ENCODE results near the gene CCDC63. TPM values are rescaled to one million over a fixed set of nuclear protein-coding genes. Genes with fewer than 3 reads are reported as not detected.

Gene CCDC63
- total RNA-seq, 1 experiment from 2014 or later, result 0.98 TPM

DNA sequence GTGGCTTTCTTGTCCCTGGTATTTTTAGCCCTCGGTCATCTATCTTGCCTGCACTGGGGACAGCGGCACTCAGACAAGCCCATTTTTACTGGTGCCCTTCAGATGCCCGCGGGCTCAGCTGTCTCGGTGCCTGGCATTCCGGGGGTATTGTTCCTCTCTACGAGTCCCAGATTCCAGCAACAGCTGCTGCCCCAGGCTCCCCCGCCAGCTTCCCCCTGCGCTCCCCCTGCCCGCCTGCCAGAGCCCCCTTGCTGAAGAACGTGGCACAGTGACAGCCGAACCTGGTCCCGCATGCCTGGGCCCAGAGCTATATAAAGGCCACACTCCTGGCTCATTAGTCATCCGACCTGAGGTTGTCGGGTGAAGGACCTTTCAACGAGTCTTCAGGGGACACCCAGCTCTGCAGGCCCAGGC lies 84.5 kb downstream of the CCDC63 start:
- Mint-ChIP-seq H3K9me3 (peaks cover 5% of the 10 kb centered on the region; the same call in 1 of the 2 replicates), H3K4me1 (peaks cover 37% of the 10 kb centered on the region), H3K27me3 (ENCODE audit: low read depth) (peaks cover 12% of the 10 kb centered on the region), H3K36me3 (no peaks in the 10 kb centered on the region), H3K27ac (no peak overlapping the region), H3K4me3 (no peak overlapping the region)
- TF ChIP-seq, protein P1, sequence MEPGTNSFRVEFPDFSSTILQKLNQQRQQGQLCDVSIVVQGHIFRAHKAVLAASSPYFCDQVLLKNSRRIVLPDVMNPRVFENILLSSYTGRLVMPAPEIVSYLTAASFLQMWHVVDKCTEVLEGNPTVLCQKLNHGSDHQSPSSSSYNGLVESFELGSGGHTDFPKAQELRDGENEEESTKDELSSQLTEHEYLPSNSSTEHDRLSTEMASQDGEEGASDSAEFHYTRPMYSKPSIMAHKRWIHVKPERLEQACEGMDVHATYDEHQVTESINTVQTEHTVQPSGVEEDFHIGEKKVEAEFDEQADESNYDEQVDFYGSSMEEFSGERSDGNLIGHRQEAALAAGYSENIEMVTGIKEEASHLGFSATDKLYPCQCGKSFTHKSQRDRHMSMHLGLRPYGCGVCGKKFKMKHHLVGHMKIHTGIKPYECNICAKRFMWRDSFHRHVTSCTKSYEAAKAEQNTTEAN (CRISPR knock-in tag; IDR thresholded peaks at IDR 0.05), result no peak
- TF ChIP-seq, protein P2, sequence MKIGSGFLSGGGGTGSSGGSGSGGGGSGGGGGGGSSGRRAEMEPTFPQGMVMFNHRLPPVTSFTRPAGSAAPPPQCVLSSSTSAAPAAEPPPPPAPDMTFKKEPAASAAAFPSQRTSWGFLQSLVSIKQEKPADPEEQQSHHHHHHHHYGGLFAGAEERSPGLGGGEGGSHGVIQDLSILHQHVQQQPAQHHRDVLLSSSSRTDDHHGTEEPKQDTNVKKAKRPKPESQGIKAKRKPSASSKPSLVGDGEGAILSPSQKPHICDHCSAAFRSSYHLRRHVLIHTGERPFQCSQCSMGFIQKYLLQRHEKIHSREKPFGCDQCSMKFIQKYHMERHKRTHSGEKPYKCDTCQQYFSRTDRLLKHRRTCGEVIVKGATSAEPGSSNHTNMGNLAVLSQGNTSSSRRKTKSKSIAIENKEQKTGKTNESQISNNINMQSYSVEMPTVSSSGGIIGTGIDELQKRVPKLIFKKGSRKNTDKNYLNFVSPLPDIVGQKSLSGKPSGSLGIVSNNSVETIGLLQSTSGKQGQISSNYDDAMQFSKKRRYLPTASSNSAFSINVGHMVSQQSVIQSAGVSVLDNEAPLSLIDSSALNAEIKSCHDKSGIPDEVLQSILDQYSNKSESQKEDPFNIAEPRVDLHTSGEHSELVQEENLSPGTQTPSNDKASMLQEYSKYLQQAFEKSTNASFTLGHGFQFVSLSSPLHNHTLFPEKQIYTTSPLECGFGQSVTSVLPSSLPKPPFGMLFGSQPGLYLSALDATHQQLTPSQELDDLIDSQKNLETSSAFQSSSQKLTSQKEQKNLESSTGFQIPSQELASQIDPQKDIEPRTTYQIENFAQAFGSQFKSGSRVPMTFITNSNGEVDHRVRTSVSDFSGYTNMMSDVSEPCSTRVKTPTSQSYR (CRISPR knock-in tag; IDR thresholded peaks at IDR 0.05), result no peak
- TF ChIP-seq ZNF138 (CRISPR knock-in tag; conservative IDR thresholded peaks at IDR 0.05), result no peak
- POLR2A ChIA-PET, result interaction anchor here (0.6 kb wide), 1 partner anchor 188 kb away, joined by 3 read pairs; no protein-coding TSS in a partner anchor
- CTCF ChIA-PET, result interaction anchor here (0.5 to 2.2 kb wide), 10 partner anchors 10 to 343 kb away, joined by 3 to 10 read pairs (median 4); no protein-coding TSS in a partner anchor
- DNase-seq (ENCODE audit: low spot score) (no peak), ATAC-seq (peak; percentile 12)

DNA sequence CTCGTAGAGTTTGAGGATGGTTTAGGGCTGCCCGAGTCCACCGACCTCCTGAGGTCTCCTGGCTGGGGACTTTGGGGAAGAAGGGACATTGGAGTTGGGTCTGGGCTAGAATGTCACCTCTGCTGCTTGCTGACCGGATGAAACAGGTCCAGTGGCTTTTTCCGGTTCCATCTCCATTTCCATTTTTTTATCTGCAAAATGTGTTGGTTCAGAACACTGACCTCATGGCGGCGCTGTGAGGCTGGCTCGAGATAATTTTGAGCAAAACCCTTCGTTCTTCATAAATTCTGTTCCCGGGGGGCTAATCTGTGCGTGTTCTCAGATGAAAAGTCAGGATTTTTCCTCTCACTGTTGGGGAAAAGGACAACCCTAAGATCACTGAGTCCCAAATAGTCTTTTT lies 85.3 kb downstream of the CCDC63 start:
- H3K27me3 Mint-ChIP-seq (ENCODE audit: low read depth), result peaks cover 12% of the 10 kb centered on the region
- no peak for ATAC-seq
- peaks cover 5% of the 10 kb centered on the region; the same call in 1 of the 2 replicates for H3K9me3 Mint-ChIP-seq
- H3K4me3 Mint-ChIP-seq, result no peak overlapping the region
- ChIA-PET CTCF (interaction anchor here (0.6 to 2.2 kb wide), 11 partner anchors 10 to 367 kb away, joined by 3 to 10 read pairs (median 4); partner anchors contain the start of gene MYL2), POLR2A (interaction anchor here (0.6 kb wide), 1 partner anchor 189 kb away, joined by 3 read pairs; no protein-coding TSS in a partner anchor)
- no peak overlapping the region for H3K27ac Mint-ChIP-seq
- H3K4me1 Mint-ChIP-seq, result peaks cover 42% of the 10 kb centered on the region
- TF ChIP-seq MYBL2 (CRISPR knock-in tag; IDR thresholded peaks at IDR 0.05) (no peak), NR1H2 (CRISPR knock-in tag; IDR thresholded peaks at IDR 0.05) (no peak), FOXP1 (CRISPR knock-in tag; IDR thresholded peaks at IDR 0.05; ENCODE audit: borderline replicate concordance) (no peak)
- TF ChIP-seq, protein P3, sequence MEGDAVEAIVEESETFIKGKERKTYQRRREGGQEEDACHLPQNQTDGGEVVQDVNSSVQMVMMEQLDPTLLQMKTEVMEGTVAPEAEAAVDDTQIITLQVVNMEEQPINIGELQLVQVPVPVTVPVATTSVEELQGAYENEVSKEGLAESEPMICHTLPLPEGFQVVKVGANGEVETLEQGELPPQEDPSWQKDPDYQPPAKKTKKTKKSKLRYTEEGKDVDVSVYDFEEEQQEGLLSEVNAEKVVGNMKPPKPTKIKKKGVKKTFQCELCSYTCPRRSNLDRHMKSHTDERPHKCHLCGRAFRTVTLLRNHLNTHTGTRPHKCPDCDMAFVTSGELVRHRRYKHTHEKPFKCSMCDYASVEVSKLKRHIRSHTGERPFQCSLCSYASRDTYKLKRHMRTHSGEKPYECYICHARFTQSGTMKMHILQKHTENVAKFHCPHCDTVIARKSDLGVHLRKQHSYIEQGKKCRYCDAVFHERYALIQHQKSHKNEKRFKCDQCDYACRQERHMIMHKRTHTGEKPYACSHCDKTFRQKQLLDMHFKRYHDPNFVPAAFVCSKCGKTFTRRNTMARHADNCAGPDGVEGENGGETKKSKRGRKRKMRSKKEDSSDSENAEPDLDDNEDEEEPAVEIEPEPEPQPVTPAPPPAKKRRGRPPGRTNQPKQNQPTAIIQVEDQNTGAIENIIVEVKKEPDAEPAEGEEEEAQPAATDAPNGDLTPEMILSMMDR (IDR thresholded peaks at IDR 0.05), result peak; percentile 37
- DNase-seq (ENCODE audit: low spot score), result peak; percentile 60
- no peaks in the 10 kb centered on the region for H3K36me3 Mint-ChIP-seq

DNA sequence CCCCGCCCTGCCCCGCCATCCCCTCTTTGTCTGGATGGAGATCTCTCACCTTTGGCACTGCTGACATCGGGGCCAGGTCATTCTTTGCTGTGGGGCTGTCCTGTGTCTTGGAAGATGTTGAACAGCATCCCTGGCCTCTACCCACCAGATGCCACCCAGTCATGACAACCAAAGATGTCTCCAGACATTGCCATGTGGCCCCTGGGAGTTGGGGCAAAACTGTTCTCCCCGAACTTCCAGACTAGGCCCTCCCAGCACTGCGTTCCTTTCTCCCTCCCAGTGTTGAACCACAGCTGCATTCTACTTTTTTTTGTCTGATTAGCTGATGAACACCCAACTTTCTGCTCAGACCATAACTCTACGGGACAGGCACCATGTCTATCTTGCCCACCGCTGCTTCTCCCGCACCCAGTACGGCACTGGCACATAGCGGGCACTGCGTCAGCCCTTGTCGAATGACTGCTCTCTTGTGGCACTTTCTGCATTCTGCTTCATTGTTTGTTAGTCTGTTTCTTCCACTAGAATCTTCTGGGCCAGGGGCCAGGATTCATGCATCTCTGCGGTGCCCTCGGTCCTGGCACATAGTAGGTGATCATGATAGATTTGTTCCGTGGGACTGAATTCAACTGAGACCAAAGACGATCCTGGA lies 86.7 kb downstream of the CCDC63 start:
- Mint-ChIP-seq H3K36me3 (peaks cover 3% of the 10 kb centered on the region; the same call in 1 of the 2 replicates), H3K4me3 (no peak overlapping the region), H3K9me3 (peaks cover 5% of the 10 kb centered on the region; the same call in 1 of the 2 replicates), H3K4me1 (peaks cover 50% of the 10 kb centered on the region), H3K27me3 (ENCODE audit: low read depth) (peaks cover 14% of the 10 kb centered on the region), H3K27ac (no peak overlapping the region)
- ChIA-PET CTCF (interaction anchor here (2.4 kb wide), 1 partner anchor 73 kb away, joined by 7 read pairs; no protein-coding TSS in a partner anchor), POLR2A (no interaction called here)
- ATAC-seq (no peak), DNase-seq (ENCODE audit: low spot score) (no peak)
- TF ChIP-seq RELA (CRISPR knock-in tag; IDR thresholded peaks at IDR 0.05; ENCODE audit: borderline replicate concordance) (no peak), HMGA2 (CRISPR knock-in tag; IDR thresholded peaks at IDR 0.05) (no peak), ARID4B (CRISPR knock-in tag; IDR thresholded peaks at IDR 0.05; ENCODE audit: borderline replicate concordance) (no peak), GTF2I (CRISPR knock-in tag; conservative IDR thresholded peaks at IDR 0.05) (no peak), ZNF425 (CRISPR knock-in tag; conservative IDR thresholded peaks at IDR 0.05) (no peak)
- TF ChIP-seq, protein P4, sequence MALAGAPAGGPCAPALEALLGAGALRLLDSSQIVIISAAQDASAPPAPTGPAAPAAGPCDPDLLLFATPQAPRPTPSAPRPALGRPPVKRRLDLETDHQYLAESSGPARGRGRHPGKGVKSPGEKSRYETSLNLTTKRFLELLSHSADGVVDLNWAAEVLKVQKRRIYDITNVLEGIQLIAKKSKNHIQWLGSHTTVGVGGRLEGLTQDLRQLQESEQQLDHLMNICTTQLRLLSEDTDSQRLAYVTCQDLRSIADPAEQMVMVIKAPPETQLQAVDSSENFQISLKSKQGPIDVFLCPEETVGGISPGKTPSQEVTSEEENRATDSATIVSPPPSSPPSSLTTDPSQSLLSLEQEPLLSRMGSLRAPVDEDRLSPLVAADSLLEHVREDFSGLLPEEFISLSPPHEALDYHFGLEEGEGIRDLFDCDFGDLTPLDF (CRISPR knock-in tag; IDR thresholded peaks at IDR 0.05), result no peak
- TF ChIP-seq, protein P5, sequence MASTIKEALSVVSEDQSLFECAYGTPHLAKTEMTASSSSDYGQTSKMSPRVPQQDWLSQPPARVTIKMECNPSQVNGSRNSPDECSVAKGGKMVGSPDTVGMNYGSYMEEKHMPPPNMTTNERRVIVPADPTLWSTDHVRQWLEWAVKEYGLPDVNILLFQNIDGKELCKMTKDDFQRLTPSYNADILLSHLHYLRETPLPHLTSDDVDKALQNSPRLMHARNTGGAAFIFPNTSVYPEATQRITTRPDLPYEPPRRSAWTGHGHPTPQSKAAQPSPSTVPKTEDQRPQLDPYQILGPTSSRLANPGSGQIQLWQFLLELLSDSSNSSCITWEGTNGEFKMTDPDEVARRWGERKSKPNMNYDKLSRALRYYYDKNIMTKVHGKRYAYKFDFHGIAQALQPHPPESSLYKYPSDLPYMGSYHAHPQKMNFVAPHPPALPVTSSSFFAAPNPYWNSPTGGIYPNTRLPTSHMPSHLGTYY (CRISPR knock-in tag; IDR thresholded peaks at IDR 0.05), result no peak
